ENCODE results near the gene HESX1.

The HESX1 gene

DNA sequence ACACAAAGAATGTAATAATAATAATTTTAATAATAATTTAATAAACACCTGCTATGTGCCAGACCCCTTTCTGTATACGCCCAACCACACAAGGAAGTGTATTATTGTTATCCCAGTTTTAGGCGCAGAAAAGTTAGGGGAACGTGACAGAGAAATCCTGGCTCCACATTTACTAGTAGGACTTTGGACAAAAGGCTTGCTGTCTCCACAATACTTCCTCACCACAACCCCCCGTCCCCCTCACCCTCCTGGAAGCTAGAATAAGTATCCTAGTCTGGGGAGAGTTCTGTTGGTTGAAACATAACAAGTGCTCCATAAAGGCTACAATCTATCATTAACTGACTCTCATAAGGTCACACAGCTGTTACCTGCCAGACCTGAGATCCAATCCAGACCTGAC, 34.1 kb downstream of the HESX1 start:
- no peak overlapping the region for H3K27ac ChIP-seq (ENCODE audit: low read length)
- peaks cover 0 to 39% of the 10 kb centered on the region in 2 donors for H3K4me1 ChIP-seq (ENCODE audit: control insufficient read depth in 1 of 2, insufficient read depth in 2 of 2, low read length in 2 of 2)
- no peaks in the 10 kb centered on the region for H3K36me3 ChIP-seq (ENCODE audit: control insufficient read depth in 1 of 2, insufficient read depth in 2 of 2, low read length in 2 of 2)
- H3K9me3 ChIP-seq (ENCODE audit: control insufficient read depth in 1 of 2, low read length in 2 of 2) = no peaks in the 10 kb centered on the region
- H3K4me3 ChIP-seq (ENCODE audit: low read depth in 1 of 2, low read length in 2 of 2) = no peak overlapping the region
- H3K27me3 ChIP-seq (ENCODE audit: low read depth, low read length) = peaks cover 7% of the 10 kb centered on the region

DNA sequence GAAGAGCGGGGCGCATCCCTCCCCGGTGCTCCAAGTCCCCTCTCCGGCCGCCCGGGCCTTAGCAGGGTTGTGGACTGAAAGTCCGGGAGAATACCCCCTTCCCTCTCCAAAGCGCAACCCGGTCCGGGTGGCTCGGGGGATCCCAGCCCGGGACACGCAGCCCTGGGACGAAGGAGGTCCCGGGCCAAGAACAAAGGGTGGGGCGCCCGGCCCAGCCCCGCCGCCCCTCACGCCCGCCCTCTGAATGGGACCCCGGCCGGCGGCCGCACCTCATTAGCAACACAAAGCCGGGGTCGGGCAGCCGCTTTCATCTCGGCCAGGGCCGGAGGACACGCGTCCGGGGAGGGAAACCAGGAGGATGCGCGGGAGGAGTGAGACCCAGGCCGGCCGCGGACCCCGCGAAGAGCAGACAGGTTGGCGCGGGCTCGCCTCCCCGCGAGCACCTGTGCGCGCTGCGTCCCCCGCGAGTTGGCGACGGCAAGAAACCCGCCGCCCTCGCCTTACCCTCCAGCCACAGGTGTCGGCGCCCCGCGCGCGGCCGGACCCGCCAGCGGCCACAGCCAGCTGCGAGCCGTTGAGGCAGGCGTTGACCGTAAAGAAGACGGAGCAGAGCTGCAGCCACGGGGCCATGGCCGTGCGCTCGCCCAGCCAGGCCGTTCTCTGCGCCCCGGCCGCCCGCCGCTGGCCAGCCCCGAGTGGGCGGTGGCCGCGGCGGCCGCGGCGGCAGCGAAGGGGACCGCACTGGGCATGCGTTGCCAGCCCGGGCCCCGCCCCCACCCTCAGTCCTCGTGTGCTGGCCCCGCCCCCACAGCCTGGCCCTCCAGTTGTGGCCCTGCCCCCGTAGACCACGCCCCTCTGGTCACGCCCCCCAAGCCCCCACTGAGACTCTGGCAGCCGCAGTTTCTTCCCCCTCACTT, 34.9 kb downstream of the HESX1 start, which contains the start of gene IL17RD:
Gene IL17RD (minus strand): TSS at position 697 of the 917 bp plus-strand sequence. CDS start 67 bp downstream, at position 630.
- no peaks in the 10 kb centered on the region for H3K9me3 ChIP-seq (ENCODE audit: control insufficient read depth in 1 of 2, low read length in 2 of 2)
- H3K27ac ChIP-seq (ENCODE audit: low read length) = no peak within 1 kb of the TSS
- H3K4me1 ChIP-seq (ENCODE audit: control insufficient read depth in 1 of 2, insufficient read depth in 2 of 2, low read length in 2 of 2) = peaks cover 0 to 46% of the 10 kb centered on the region in 2 donors
- no peaks in the 10 kb centered on the region for H3K36me3 ChIP-seq (ENCODE audit: control insufficient read depth in 1 of 2, insufficient read depth in 2 of 2, low read length in 2 of 2)
- H3K27me3 ChIP-seq (ENCODE audit: low read depth, low read length) = peaks cover 7% of the 10 kb centered on the region
- H3K4me3 ChIP-seq (ENCODE audit: low read depth in 1 of 2, low read length in 2 of 2) = peak within 1 kb of the TSS; percentile 49 to 89

DNA sequence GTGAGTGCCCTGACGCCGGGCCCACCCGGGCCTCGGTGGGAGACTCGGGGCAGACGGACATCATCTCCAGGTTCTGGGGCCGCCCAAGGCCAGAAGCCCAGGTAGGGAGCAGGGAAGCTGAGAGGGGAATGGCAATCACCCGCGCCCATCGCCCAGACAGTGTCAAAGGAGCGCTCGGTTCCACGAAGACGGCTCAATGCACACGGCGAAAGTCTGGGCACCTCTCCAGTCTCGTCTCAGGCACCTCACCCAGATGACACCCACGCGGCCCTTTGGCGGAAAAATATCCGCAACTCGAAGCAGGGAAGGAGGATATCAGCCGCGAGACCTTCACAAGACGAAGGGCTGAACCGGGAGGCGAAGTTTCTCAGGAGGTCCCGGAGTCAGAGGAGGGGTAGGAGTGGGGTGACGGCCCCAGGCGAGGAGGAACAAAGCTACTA, 35.5 kb downstream of the HESX1 start:
- Histone ChIP-seq H3K9me3 (ENCODE audit: control insufficient read depth in 1 of 2, low read length in 2 of 2) (no peaks in the 10 kb centered on the region), H3K4me1 (ENCODE audit: control insufficient read depth in 1 of 2, insufficient read depth in 2 of 2, low read length in 2 of 2) (peaks cover 0 to 52% of the 10 kb centered on the region in 2 donors), H3K36me3 (ENCODE audit: control insufficient read depth in 1 of 2, insufficient read depth in 2 of 2, low read length in 2 of 2) (no peaks in the 10 kb centered on the region), H3K4me3 (ENCODE audit: low read depth in 1 of 2, low read length in 2 of 2) (peak overlapping the region; percentile 49 to 89), H3K27me3 (ENCODE audit: low read depth, low read length) (peaks cover 7% of the 10 kb centered on the region), H3K27ac (ENCODE audit: low read length) (no peak overlapping the region)

- peak overlapping the region in 1 of 2 donors; percentile 89 for H3K4me3 ChIP-seq (ENCODE audit: low read depth in 1 of 2, low read length in 2 of 2)
Measured at GRCh38 chr3:57163751-57164150, 36.0 kb downstream of the HESX1 start.

DNA sequence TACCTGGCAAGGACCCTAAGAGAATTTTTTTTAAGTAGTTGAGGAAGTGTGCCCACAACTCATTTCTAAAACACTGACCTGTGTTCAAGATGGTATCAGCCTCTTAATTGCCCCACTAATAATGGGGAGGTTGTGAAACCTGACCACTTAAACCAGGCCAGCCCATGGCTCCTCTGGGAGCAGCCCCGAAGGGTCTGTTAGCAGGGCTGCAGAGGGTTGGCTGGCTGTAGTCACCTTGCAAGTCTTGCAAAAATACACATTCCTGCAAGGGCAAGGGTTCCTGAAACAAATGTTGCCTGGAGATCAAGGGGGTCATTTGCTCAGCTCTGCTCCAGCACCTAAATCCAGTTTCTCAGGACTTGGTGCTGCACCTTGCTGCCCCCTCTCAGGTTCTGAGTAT, 37.9 kb downstream of the HESX1 start:
- Histone ChIP-seq H3K27me3 (ENCODE audit: low read depth, low read length) (peaks cover 7% of the 10 kb centered on the region), H3K27ac (ENCODE audit: low read length) (no peak overlapping the region), H3K36me3 (ENCODE audit: control insufficient read depth in 1 of 2, insufficient read depth in 2 of 2, low read length in 2 of 2) (no peaks in the 10 kb centered on the region), H3K4me1 (ENCODE audit: control insufficient read depth in 1 of 2, insufficient read depth in 2 of 2, low read length in 2 of 2) (peaks cover 0 to 62% of the 10 kb centered on the region in 2 donors), H3K9me3 (ENCODE audit: control insufficient read depth in 1 of 2, low read length in 2 of 2) (no peaks in the 10 kb centered on the region), H3K4me3 (ENCODE audit: low read depth in 1 of 2, low read length in 2 of 2) (no peak overlapping the region)

More at GRCh38 chr3:57163751-57164150, 36.0 kb downstream of the HESX1 start:
- Histone ChIP-seq H3K9me3 (ENCODE audit: control insufficient read depth in 1 of 2, low read length in 2 of 2) (no peaks in the 10 kb centered on the region), H3K36me3 (ENCODE audit: control insufficient read depth in 1 of 2, insufficient read depth in 2 of 2, low read length in 2 of 2) (no peaks in the 10 kb centered on the region), H3K27ac (ENCODE audit: low read length) (no peak overlapping the region), H3K4me1 (ENCODE audit: control insufficient read depth in 1 of 2, insufficient read depth in 2 of 2, low read length in 2 of 2) (peaks cover 0 to 55% of the 10 kb centered on the region in 2 donors), H3K27me3 (ENCODE audit: low read depth, low read length) (peaks cover 7% of the 10 kb centered on the region)

DNA sequence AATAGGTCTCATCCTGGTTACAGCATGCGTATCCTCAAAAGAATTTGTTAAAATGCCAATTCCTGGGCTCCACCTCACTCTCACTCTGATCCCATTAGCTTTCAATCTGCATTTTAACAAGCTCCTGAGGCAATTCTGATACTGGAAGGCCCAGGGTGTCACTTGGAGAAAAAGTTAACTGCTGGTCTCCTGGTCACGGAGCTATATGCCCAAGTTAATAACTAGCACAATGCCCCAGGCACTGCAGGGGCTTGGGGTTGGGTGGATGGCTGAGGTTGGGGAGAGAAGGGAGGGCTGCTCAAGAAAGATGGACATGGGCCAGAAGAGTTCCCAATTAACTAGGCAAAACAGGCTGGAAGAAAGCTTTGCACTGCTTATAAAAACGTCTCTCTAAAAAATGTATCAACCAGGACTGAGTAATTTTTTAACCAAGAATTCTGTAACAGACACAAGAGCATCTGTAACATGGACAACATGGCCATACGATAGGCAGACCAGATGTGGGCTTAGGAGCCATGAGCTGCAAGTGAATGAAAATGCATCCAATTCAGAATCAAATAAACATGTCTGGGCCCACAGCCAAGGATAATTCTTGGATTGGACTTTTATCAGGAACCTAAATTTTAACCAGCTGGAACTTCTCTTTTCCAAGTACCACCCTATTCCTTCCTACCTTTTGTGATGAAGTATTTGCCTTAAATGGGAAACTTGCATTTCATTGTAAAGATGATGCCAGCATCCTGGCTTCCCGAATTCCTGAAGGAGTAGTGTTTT, 38.8 kb downstream of the HESX1 start:
- H3K36me3 ChIP-seq (ENCODE audit: control insufficient read depth in 1 of 2, insufficient read depth in 2 of 2, low read length in 2 of 2) = no peaks in the 10 kb centered on the region
- no peaks in the 10 kb centered on the region for H3K9me3 ChIP-seq (ENCODE audit: control insufficient read depth in 1 of 2, low read length in 2 of 2)
- H3K27ac ChIP-seq (ENCODE audit: low read length) = no peak overlapping the region
- H3K4me3 ChIP-seq (ENCODE audit: low read depth in 1 of 2, low read length in 2 of 2) = no peak overlapping the region
- peaks cover 0 to 63% of the 10 kb centered on the region in 2 donors for H3K4me1 ChIP-seq (ENCODE audit: control insufficient read depth in 1 of 2, insufficient read depth in 2 of 2, low read length in 2 of 2)
- H3K27me3 ChIP-seq (ENCODE audit: low read depth, low read length) = peaks cover 7% of the 10 kb centered on the region

GRCh38 chr3:57160076-57160764, 39.6 kb downstream of the HESX1 start:
- Histone ChIP-seq H3K27ac (ENCODE audit: low read length) (no peak overlapping the region), H3K4me1 (ENCODE audit: control insufficient read depth in 1 of 2, insufficient read depth in 2 of 2, low read length in 2 of 2) (peaks cover 0 to 59% of the 10 kb centered on the region in 2 donors), H3K36me3 (ENCODE audit: control insufficient read depth in 1 of 2, insufficient read depth in 2 of 2, low read length in 2 of 2) (no peaks in the 10 kb centered on the region), H3K27me3 (ENCODE audit: low read depth, low read length) (peaks cover 7% of the 10 kb centered on the region), H3K9me3 (ENCODE audit: control insufficient read depth in 1 of 2, low read length in 2 of 2) (no peaks in the 10 kb centered on the region), H3K4me3 (ENCODE audit: low read depth in 1 of 2, low read length in 2 of 2) (no peak overlapping the region)

- Histone ChIP-seq H3K4me1 (ENCODE audit: control insufficient read depth in 1 of 2, insufficient read depth in 2 of 2, low read length in 2 of 2) (peaks cover 0 to 58% of the 10 kb centered on the region in 2 donors), H3K4me3 (ENCODE audit: low read depth in 1 of 2, low read length in 2 of 2) (no peak overlapping the region), H3K9me3 (ENCODE audit: control insufficient read depth in 1 of 2, low read length in 2 of 2) (no peaks in the 10 kb centered on the region), H3K36me3 (ENCODE audit: control insufficient read depth in 1 of 2, insufficient read depth in 2 of 2, low read length in 2 of 2) (no peaks in the 10 kb centered on the region), H3K27me3 (ENCODE audit: low read depth, low read length) (peaks cover 2% of the 10 kb centered on the region), H3K27ac (ENCODE audit: low read length) (no peak overlapping the region)
Measured at GRCh38 chr3:57158813-57159738, 40.7 kb downstream of the HESX1 start.

DNA sequence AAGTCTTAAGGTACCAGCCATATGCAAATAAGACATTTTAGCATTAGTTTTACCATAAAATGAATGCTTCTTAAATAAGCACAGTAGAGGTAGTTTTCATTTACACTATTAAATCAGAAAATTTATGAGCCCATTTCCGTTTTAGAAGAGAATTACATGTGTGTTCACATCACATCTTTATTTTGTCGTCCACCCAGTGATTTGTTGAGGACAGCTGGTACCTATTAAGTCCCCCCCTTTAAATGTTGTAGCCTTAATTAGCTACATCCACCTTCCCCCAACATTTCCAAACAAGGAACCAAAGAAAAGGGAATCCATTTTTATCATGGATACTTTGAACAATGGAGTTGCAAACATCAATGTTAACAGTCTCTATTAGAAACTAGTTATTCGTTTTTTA, 41.5 kb downstream of the HESX1 start:
- no peak overlapping the region for H3K27ac ChIP-seq (ENCODE audit: low read length)
- H3K4me1 ChIP-seq (ENCODE audit: control insufficient read depth in 1 of 2, insufficient read depth in 2 of 2, low read length in 2 of 2) = peaks cover 0 to 54% of the 10 kb centered on the region in 2 donors

GRCh38 chr3:57157545-57157944, 42.2 kb downstream of the HESX1 start:
- Histone ChIP-seq H3K4me1 (ENCODE audit: control insufficient read depth in 1 of 2, insufficient read depth in 2 of 2, low read length in 2 of 2) (peaks cover 0 to 48% of the 10 kb centered on the region in 2 donors), H3K27ac (ENCODE audit: low read length) (no peak overlapping the region), H3K36me3 (ENCODE audit: control insufficient read depth in 1 of 2, insufficient read depth in 2 of 2, low read length in 2 of 2) (no peaks in the 10 kb centered on the region), H3K9me3 (ENCODE audit: control insufficient read depth in 1 of 2, low read length in 2 of 2) (no peaks in the 10 kb centered on the region), H3K4me3 (ENCODE audit: low read depth in 1 of 2, low read length in 2 of 2) (no peak overlapping the region), H3K27me3 (ENCODE audit: low read depth, low read length) (no peaks in the 10 kb centered on the region)

More for the DNA sequence above, 41.5 kb downstream of the HESX1 start:
- Histone ChIP-seq H3K4me3 (ENCODE audit: low read depth in 1 of 2, low read length in 2 of 2) (no peak overlapping the region), H3K36me3 (ENCODE audit: control insufficient read depth in 1 of 2, insufficient read depth in 2 of 2, low read length in 2 of 2) (no peaks in the 10 kb centered on the region), H3K27me3 (ENCODE audit: low read depth, low read length) (no peaks in the 10 kb centered on the region), H3K9me3 (ENCODE audit: control insufficient read depth in 1 of 2, low read length in 2 of 2) (no peaks in the 10 kb centered on the region)
